DND-41 (cell line): ENCODE measurements around the gene DNER.

Experiments used
- EZH2 ChIP-seq: IDR thresholded peaks from 3 replicates; pipeline ENCODE4 v1.6.1; 2012; ENCODE audit warnings: borderline replicate concordance, low read depth, mild to moderate bottlenecking, moderate library complexity, low read length, inconsistent platforms; ENCODE audit not compliant: severe bottlenecking
- TF ChIP-seq, protein P1 (sequence below): IDR thresholded peaks from 2 replicates; pipeline ENCODE4 v1.5.1; 2012; ENCODE audit warnings: borderline replicate concordance, low read length, moderate library complexity, mild to moderate bottlenecking; ENCODE audit not compliant: poor library complexity, severe bottlenecking; ENCODE audit errors: extremely low read depth

DNA sequence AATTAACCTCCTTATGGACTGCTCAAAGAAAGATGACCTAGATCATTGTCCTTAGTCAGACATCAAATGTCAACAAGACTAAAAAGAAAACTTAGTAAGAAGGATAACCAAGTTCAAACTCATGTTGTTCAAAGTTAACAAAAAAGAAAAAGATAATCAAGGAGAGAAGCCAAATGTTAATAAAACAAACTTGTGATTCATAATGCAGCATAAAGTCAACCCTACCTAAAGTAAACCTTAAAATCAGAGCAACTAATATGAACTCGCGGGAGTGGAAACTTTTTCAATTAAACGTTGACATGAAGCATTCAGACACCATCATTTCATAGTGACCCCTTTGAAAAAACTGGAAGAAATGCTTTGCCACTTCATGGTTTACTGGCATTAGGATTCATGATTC, 52.9 kb downstream of the DNER start:
- TF ChIP-seq, protein P1, sequence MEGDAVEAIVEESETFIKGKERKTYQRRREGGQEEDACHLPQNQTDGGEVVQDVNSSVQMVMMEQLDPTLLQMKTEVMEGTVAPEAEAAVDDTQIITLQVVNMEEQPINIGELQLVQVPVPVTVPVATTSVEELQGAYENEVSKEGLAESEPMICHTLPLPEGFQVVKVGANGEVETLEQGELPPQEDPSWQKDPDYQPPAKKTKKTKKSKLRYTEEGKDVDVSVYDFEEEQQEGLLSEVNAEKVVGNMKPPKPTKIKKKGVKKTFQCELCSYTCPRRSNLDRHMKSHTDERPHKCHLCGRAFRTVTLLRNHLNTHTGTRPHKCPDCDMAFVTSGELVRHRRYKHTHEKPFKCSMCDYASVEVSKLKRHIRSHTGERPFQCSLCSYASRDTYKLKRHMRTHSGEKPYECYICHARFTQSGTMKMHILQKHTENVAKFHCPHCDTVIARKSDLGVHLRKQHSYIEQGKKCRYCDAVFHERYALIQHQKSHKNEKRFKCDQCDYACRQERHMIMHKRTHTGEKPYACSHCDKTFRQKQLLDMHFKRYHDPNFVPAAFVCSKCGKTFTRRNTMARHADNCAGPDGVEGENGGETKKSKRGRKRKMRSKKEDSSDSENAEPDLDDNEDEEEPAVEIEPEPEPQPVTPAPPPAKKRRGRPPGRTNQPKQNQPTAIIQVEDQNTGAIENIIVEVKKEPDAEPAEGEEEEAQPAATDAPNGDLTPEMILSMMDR = no peak
- no peak for TF ChIP-seq EZH2
